ENCODE data around the gene PRMT9. TPM values are rescaled to one million over a fixed set of nuclear protein-coding genes. Genes with fewer than 3 reads are reported as not detected.

The PRMT9 gene
- total RNA-seq, 4 donors from 2014 or later, result 5.2 to 9.1 (median 5.5) TPM

- no peak for DNase-seq
- in situ Hi-C loops (cut with MboI; ENCODE audit: low sequenced_read_pairs in 4 of 4) (no loop called here), intact Hi-C loops (cut with DNase I; ENCODE audit: low total_unique reads) (no loop called here)
- H3K9me3 ChIP-seq, result no peaks in the 10 kb centered on the region
- TF ChIP-seq POLR2A (IDR thresholded peaks at IDR 0.05), result no peak
- TF ChIP-seq, protein P1, sequence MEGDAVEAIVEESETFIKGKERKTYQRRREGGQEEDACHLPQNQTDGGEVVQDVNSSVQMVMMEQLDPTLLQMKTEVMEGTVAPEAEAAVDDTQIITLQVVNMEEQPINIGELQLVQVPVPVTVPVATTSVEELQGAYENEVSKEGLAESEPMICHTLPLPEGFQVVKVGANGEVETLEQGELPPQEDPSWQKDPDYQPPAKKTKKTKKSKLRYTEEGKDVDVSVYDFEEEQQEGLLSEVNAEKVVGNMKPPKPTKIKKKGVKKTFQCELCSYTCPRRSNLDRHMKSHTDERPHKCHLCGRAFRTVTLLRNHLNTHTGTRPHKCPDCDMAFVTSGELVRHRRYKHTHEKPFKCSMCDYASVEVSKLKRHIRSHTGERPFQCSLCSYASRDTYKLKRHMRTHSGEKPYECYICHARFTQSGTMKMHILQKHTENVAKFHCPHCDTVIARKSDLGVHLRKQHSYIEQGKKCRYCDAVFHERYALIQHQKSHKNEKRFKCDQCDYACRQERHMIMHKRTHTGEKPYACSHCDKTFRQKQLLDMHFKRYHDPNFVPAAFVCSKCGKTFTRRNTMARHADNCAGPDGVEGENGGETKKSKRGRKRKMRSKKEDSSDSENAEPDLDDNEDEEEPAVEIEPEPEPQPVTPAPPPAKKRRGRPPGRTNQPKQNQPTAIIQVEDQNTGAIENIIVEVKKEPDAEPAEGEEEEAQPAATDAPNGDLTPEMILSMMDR (IDR thresholded peaks at IDR 0.05 in 4 of 5, conservative IDR thresholded peaks at IDR 0.05 in 1 of 5), result no peak
- H3K27me3 ChIP-seq, result no peaks in the 10 kb centered on the region
- H3K4me1 ChIP-seq, result peaks cover 5 to 13% of the 10 kb centered on the region in 2 donors
- H3K36me3 ChIP-seq, result peaks cover 0 to 12% of the 10 kb centered on the region in 2 donors
- H3K4me3 ChIP-seq, result no peak overlapping the region
- no peak overlapping the region for H3K27ac ChIP-seq
- ATAC-seq, result no peak
These were observed 39.5 kb downstream of the PRMT9 start for GRCh38 chr4:147644471-147644870.

- TF ChIP-seq POLR2A (IDR thresholded peaks at IDR 0.05), result no peak
- TF ChIP-seq, protein P1 (IDR thresholded peaks at IDR 0.05 in 4 of 5, conservative IDR thresholded peaks at IDR 0.05 in 1 of 5), result no peak
- H3K4me1 ChIP-seq, result peaks cover 5 to 13% of the 10 kb centered on the region in 2 donors
- no peak overlapping the region for H3K4me3 ChIP-seq
- DNase-seq (no peak), ATAC-seq (no peak)
- H3K36me3 ChIP-seq, result peaks cover 0 to 12% of the 10 kb centered on the region in 2 donors
- no peak overlapping the region for H3K27ac ChIP-seq
- in situ Hi-C loops (cut with MboI; ENCODE audit: low sequenced_read_pairs in 4 of 4) (no loop called here), intact Hi-C loops (cut with DNase I; ENCODE audit: low total_unique reads) (no loop called here)
- no peaks in the 10 kb centered on the region for H3K9me3 ChIP-seq
- H3K27me3 ChIP-seq, result no peaks in the 10 kb centered on the region
These were observed 40.3 kb downstream of the PRMT9 start for GRCh38 chr4:147643616-147644015.

- ATAC-seq, result no peak
- H3K4me1 ChIP-seq, result no peaks in the 10 kb centered on the region
- peaks cover 7 to 34% of the 10 kb centered on the region in 2 donors for H3K36me3 ChIP-seq
- in situ Hi-C loops (cut with MboI; ENCODE audit: low sequenced_read_pairs in 4 of 4) (no loop called here), intact Hi-C loops (cut with DNase I; ENCODE audit: low total_unique reads) (no loop called here)
- no peak for TF ChIP-seq POLR2A (IDR thresholded peaks at IDR 0.05)
- TF ChIP-seq, protein P1 (IDR thresholded peaks at IDR 0.05 in 4 of 5, conservative IDR thresholded peaks at IDR 0.05 in 1 of 5), result no peak
- H3K27ac ChIP-seq, result no peak overlapping the region
- no peaks in the 10 kb centered on the region for H3K9me3 ChIP-seq
- no peak for DNase-seq
- no peak overlapping the region for H3K4me3 ChIP-seq
- no peaks in the 10 kb centered on the region for H3K27me3 ChIP-seq
These were observed 43.6 kb downstream of the PRMT9 start for GRCh38 chr4:147640331-147640730.

DNA sequence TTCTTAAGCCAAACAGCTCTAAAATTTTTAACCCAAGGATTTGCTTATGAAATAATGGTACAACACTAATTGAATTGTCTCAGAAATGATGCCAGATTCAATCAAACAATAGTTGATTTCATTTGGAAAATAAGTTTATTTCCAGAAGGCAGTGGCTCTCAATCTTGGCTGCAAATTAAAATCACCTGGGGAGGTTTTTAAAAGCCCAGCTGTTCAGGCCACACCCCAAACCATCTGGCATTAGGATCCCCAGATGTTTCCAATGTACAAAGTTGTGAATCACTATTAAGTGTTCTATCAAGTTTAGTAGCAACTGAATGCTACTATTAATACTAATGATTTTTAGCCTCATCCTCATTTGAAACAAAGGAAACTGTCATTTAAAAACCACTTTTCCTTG lies 44.6 kb downstream of the PRMT9 start:
- Histone ChIP-seq H3K36me3 (peaks cover 7 to 44% of the 10 kb centered on the region in 2 donors), H3K27me3 (no peaks in the 10 kb centered on the region), H3K27ac (no peak overlapping the region), H3K9me3 (no peaks in the 10 kb centered on the region), H3K4me1 (no peaks in the 10 kb centered on the region), H3K4me3 (no peak overlapping the region)
- TF ChIP-seq POLR2A (IDR thresholded peaks at IDR 0.05), result no peak
- TF ChIP-seq, protein P1 (IDR thresholded peaks at IDR 0.05 in 4 of 5, conservative IDR thresholded peaks at IDR 0.05 in 1 of 5), result no peak
- ATAC-seq, result no peak
- intact Hi-C loops (cut with DNase I; ENCODE audit: low total_unique reads), result no loop called here
- DNase-seq, result no peak
- in situ Hi-C loops (cut with MboI; ENCODE audit: low sequenced_read_pairs in 4 of 4), result no loop called here

DNA sequence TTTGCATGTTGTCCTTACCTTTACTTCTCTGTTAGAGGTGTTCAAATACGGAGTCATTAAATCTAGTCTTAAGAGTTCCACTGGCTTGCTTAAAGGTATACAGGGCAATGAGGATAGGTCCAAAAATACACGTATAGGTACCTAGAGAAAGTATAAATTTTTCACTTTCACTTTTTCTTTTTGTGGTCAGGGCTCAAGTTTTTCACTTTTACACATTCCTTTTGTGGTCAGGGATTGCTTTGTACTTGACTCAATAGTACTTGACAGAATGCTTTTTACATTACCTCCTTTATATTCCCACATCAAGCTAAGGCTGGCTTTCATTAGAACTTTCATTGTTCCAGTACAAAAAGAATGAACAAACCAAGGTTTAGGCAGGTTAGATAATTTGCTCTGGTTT lies 45.0 kb downstream of the PRMT9 start:
- intact Hi-C loops (cut with DNase I; ENCODE audit: low total_unique reads) (no loop called here), in situ Hi-C loops (cut with MboI; ENCODE audit: low sequenced_read_pairs in 4 of 4) (no loop called here)
- no peak overlapping the region for H3K4me3 ChIP-seq
- no peaks in the 10 kb centered on the region for H3K9me3 ChIP-seq
- H3K27ac ChIP-seq, result no peak overlapping the region
- TF ChIP-seq POLR2A (IDR thresholded peaks at IDR 0.05), result no peak
- TF ChIP-seq, protein P1 (IDR thresholded peaks at IDR 0.05 in 4 of 5, conservative IDR thresholded peaks at IDR 0.05 in 1 of 5), result no peak
- ATAC-seq (no peak), DNase-seq (no peak)
- H3K4me1 ChIP-seq, result no peaks in the 10 kb centered on the region
- peaks cover 7 to 48% of the 10 kb centered on the region in 2 donors for H3K36me3 ChIP-seq
- H3K27me3 ChIP-seq, result no peaks in the 10 kb centered on the region
